Activated effector memory CD4-positive, alpha-beta T cell treated with Interleukin-2 at 50 U/mL for 16 hours (primary cell): ENCODE measurements around the gene PNPO.

Experiments used
- DNase-seq: peaks from one replicate; pipeline ENCODE4 v3.0.0-alpha.2; 2020

Gene PNPO

DNA sequence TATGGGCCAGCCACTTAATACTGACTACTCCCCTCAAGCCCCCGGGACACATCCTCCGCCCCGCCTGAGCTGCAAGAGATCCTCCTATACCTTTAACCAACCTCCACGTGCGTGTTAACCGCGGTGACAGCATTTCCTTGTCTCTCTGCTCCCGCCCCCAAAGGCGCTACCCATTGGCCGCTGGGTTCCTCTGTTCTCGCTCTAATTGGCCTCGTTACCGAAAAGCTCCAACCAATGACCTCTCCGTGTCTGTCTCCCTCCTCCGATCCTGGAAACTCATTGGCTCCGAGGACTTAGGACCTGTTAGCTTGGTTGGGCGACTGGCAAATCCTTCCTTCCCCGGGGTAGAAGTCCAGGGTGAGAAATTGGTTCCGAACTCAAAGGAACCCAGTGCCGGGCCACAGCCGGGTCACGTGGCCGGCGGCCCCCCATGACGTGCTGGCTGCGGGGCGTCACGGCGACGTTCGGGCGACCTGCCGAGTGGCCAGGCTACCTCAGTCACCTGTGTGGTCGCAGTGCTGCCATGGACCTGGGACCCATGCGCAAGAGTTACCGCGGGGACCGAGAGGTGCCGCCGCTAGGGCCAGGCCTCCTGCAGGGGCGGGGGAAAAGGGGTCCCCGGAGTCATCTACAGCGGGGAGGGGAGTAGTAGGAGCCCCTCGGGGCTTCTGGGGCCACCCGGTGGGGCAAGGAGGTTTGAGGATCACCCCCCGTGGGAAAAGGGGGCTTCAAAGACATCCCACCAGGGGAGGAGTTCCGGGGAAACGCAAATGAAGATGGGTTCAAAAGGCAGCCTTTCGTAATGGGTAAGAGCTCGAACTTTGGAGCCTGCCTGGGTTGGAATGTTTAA is at the start of gene PNPO:
Gene PNPO, plus strand, starts transcription at position 326 of the 850 bp plus-strand sequence. Its CDS starts 105 bp downstream, at position 431.
- peak; percentile 89 for DNase-seq

DNA sequence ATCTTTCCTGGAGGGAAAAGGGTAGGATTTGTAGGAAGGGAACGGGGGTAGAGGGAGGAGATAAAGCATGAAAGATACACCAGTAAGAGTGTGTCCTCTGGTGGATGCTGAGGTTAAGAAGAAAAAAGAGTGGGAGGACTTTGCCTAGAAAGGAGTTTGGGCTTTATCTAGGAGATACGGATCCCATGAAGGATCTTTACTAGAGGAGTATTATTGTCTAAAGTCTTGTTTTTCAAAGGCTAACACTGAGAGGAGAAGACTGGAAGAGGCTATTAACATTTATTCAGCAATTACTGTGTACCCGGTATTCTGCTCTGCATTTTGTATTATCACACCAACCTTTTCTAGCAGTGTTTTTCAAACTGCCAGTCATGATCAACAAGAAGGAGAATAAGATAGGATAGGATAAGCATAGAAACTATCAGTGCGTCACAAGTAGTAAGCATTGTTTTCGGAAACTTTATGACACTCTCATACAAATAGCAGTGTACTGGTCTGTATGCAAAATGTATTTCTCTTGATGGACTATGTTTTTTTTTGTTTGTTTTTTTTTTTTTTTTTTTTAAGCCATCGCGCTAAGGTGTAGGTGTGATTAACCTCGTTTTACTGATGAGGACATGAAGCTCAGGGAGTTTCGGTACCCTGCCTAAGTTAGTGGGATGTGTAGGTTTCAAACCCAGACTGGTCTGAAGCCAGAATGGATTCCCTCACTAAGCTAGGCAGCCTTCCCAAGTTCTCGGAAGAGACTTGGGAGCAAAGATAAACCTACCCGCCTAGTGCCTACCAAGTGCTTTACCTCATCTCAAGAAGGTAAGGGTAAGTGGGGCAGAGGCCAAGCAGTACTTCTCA is 46.6 kb upstream of the PNPO start:
- no peak for DNase-seq

DNA sequence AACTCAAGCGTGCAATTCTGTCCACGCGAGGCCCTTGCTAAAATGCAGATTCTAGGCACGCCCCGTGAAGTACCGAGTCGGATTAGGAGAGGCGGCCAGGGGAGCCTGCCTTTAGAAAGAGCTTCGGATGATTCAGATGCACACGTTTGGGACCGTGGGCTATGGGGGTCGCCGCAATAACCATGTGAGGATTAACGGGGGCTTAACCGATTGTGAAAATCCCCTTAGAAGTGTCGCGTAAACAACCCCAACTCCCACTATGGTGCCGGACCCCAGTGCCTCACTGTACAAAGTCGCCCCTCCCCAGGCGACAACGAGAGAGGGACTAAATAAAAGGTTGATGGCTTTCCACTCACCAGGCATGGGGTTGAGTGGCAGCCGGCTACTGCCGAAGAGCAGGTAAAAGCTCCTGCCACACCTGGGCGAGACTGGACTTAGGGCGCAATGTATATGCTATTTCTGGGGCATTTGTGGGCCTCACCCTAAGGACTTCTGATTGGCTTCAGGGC is 46.0 kb upstream of the PNPO start:
- DNase-seq: no peak

DNA sequence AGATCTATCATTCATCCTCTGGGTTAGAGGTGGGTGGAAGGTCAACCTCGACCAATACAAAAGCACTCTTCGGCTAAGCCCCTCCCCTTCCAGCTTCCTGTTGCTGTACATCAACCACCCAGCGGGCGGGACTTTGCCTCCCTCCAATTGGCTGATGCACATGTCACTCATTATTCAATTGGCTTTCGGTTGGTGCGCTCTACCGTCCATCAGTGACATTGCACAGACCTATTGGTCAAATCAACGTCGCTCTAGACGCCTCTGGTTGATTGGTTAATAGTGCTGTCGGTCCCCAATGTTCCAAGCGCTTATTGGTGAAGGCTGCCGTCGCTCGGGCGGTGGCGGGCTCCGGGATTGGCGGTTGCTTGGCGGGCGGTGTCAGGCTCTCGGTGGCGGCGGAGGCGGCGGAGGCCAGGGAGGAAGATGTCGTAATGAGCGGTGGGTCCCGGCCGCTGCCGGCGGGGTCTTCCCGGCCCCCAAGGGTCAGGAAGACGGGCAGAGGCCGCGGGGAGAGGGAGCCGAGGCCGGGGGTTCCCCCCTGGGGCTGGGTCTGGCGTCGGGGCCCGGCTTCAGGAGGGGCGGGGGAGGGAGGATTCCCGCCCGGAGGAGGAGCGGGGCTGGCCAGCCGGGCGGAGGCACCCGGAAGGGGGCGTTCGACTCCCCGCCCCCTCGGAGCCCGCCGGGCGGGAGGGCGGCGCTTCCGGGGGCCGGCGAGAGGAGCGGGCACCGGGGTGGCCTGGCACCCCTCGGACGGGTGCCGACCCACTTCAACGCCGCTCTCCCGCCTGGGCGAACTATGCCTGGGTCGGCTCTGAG is 45.3 kb upstream of the PNPO start, which contains the start of gene SP2:
Gene SP2, plus strand, starts transcription at position 381 of the 816 bp plus-strand sequence. Its CDS starts 51 bp downstream, at position 432.
- DNase-seq: peak; percentile 100

DNA sequence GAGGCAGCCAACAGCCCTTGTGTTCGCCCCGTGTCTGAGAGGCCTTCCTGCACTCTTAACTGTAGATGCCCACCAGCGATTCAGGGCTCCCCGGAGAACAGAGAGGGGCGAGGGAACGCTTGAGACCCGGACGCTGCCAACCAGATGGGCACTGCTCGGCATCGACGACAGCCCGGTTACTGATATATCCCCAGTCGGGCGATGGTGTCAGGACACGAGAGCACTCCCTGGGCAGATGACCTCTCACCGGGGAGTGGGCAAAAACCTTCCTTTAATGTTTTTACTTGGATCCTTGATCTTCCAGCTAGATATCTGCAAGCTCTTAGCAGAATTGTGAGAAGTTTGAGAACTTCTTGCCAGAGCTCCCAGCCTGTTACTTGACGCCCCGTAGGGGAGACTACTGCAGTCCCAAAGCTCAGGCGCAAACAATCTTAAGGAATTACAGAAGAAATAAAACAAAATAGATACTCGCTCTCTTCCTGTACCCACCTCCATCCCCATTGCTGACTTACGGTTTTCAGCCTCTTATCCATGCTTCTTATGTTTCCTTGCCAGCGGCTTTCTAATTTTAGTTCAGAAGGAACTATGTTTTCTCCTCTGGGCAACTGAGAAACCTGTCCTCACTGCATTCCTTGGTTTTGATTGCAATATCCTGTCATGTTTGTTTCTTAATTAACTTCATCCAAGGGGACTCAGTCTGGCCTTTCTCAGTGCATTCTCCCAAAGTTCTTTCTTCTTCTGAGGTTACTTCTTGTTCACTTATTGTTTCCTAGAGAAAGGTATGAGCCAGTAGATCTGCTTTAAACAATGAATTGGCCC is 44.5 kb upstream of the PNPO start:
- DNase-seq: no peak

DNA sequence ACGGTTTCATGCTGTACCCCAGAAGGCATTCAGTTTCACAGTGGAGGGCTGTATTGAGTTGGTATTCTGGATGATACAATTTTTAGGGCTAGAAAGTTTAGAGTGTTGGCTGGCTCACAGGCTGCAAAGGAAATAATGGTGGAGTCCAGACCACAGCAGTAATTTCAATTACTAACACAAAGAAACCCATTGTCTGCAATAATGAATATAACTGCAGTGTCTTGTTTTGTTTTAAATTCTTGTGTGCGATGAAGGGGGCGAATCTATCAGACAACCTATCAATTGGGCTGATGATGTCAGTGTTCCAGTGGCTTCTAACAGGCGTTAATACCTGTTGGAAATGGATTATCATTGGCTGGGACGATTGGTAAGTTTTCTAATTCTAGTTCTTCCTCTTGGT is 43.8 kb upstream of the PNPO start:
- no peak for DNase-seq

DNA sequence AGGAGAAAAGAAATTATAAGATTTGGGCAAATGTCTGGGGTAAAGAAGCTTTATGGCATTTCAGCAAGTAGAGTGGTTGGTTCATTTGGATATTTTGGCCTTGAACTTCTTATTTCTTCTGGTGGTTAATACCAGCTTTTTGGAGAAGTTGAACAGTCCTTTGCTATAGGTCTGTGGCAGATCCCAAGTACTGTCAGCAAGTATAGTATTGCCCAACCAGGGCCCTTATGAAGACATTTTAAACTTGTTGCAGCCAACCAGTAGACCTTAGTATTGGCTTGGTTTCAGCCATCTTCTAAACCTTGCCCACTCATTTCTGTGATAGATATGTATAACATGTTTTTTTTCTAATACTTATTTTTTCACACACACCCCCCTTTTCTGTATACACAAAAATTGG is 43.1 kb upstream of the PNPO start:
- DNase-seq: no peak

DNA sequence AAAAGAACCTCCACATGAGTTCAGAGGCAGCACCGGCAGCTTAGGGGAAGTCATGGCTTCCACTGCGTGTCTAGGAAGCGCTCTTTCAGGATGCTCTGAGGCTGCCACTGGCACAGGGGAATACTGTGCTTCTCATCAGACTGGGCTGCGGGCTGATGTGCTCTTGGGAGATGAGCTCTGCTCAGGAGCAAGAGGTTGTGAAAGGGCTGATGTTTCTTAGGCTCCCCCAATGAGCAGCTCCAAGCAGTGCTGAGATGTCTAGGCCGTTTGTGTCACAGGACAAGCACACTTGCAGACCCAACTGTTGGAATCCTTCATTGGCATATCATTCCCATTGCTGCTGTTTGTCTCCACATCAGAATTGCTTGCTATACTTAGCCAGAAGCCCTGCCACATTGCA is 41.7 kb upstream of the PNPO start:
- no peak for DNase-seq

DNA sequence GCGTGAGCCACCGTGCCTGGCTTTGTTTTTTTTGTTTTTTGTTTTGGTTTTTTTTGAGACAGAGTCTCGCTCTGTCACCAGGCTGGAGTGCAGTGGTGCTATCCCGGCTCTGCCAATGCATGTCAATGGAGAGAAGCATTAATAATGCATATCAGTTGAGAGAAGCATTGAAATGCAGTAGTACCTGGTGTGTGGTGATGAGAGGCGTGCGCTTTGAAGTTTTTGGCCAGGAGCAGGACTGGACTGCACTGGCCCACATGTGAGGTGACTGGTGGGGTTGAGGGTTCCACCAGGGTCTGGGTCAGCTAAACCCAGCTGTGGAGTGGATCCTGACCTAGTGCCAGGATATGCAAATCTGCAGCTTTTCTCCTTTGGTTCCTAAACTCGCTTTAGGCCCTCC is 39.9 kb upstream of the PNPO start:
- no peak for DNase-seq

DNA sequence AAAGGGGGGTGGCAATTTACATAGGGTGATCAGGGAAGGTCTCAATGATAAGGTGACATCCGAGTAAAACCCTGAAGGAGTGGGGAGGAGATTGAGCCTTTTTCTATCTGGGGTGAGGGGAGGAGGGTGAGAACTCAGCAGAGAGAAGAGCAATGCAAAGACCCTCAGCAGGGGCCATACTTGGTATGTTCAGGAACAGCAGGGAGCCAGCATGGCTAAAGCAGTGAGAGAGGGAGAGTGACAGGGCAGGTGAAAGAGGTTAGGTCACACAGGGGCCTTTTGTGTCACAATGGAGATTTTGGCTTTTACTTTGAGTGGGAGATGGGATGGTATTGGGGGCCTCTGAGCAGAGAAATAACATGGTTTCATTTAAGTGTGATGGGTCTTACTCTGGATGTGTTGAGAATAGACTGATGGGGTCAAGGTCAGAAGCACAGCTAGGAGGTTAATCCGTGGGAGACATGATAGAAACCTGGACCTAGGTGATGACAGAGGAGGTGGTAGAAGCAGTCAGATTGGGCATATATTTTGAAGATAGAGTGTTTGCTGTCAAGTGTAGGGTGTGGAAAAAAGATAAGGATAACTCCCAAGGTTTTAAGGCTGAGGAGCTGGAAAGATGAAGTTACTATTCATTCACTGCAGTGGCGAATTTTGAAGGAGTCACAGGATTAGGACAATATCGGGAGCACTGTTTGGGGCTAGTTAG is 39.2 kb upstream of the PNPO start:
- no peak for DNase-seq

DNA sequence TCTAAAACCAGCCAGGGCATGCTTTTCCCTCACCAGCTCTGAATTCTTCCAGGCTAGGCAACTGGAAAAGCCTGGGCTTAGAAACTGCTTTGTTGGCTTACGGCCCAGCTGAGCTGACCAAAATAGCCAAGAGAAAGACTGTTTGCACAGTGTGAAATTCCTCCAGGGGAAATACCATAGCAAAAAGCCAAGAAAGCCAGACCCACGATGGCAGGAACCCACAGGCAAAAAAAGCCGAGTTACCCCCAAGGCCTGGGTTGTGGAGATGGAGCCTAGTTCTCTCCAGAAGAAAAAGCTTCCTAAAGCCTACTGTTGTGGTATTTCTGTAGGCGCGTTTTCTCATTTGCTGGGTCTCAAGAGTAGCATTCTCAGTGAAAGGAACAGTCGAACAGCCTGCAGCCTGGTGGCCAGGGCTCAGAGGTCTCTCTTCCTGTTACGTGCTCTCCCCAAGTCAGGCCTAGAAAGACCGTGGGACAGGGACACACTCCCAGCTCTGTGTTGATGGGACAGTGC is 36.1 kb upstream of the PNPO start:
- DNase-seq: no peak

DNA sequence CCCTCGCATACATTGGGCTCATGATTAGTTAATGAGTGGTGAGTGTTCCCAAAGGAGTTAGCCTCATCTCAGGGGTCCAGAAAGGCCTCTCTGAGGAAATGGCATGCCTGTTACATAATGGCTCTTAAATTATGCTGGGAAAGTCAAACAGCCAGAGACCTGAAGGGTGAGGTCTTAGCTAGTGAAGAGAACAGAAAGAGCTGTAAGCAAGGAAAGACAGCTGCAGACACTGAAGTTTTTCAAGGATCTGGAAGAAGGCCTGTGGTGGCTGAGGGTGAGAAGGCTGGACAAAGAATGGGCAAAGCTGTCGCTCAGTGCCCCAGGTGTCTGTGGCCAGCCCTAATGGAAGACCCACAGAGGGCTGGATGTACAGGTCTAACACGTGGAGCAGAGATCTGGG is 34.9 kb upstream of the PNPO start:
- no peak for DNase-seq

DNA sequence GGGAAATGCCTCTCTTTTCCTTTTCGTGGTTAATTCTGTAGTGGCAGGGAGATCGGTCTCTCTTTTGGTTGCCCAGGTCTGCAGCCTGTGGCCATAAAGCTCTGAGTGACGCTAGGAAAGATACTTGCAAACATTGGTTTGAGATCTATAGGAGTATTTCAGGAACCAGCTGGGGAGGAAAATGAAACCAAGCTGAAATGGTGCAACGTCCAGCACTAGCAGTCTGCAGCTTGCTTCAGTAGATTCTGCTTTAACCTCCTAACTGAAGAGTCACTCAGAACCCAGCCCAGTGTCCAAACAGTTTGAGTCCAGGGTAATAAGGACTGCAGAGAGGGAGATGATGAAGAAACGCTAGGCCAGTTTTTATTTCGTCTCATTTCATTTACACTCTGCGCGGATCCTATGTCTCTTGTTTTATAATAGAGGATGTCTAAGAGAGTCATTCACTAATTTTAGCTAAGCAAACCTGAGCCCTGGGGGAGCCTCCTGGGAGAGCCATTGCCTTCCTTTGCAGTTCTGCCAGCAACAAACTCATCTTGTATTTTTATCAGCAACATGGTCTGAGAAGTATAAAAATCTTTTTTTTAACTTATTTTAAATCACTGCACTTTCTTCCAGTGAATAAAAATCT is 33.3 kb upstream of the PNPO start:
- DNase-seq: no peak

DNA sequence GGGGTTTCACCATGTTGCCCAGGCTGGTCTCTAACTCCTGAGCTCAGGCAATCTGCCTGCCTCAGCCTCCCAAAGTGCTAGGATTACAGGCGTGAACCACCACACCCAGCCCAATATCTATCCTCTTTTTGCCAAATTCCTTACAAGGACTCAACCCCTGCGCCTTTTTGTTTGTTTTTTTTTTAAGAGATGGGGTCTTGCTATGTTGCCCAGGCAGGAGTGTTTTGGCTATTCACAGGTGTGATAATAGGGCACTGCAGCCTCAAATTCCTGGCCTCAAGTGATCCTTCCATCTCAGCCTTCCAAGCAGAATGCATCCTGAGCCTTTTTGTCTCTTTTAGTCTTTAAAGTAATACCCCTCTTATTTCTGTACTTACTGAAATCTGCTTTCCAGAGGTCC is 28.3 kb upstream of the PNPO start:
- DNase-seq: no peak

DNA sequence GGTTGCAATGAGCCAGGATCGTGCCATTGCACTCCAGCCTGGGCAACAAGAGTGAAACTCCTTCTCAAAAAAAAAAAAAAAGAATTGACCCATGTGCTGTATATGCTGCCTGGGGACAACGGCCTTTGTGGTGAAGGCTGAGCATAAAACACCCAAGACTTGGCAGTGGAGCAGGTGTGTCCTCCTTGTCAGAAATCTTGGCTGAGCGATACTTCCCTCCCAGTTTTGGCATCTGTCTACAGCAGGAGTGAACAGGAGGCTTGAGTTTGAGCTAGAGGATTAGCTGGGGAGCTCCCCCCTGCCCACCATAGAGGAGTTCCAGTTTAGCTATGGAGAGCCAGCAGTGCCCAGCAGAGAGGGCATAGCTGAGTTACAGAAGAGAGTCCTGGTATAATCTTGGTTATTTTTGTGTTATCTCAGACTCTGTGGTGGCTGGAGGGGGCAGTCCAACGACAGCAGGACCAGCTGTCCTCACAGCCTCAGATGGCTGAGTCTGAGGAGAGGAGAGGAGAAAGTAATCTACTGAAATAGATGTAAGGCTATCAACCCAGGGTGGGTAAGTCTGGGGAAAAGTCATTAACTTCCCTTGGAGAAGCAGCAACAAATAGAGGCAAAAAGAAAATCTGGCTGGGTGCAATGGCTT is 26.9 kb upstream of the PNPO start:
- no peak for DNase-seq

DNA sequence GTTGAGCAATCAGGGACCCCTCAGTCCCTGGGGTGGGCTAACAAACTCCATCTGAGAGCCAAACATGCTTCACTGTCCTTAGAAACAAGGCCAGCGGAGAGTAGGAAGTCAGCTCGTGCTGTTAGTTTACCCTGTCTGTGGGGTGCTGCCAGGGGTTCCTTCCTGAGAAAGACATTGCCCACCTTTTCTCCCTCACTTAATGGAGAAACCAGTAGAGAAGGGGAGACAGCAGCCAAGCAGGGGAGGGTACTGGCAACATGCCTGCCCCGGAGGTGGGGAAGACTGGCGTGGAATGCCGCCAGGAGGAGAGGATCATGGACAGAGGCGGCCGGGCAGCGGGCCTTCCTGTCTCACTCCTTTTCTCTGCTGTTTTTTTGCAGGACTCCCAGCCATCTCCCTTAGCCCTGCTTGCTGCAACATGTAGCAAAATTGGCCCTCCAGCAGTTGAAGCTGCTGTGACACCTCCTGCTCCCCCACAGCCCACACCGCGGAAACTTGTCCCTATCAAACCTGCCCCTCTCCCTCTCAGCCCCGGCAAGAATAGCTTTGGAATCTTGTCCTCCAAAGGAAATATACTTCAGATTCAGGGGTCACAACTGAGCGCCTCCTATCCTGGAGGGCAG is 25.5 kb upstream of the PNPO start:
- no peak for DNase-seq

DNA sequence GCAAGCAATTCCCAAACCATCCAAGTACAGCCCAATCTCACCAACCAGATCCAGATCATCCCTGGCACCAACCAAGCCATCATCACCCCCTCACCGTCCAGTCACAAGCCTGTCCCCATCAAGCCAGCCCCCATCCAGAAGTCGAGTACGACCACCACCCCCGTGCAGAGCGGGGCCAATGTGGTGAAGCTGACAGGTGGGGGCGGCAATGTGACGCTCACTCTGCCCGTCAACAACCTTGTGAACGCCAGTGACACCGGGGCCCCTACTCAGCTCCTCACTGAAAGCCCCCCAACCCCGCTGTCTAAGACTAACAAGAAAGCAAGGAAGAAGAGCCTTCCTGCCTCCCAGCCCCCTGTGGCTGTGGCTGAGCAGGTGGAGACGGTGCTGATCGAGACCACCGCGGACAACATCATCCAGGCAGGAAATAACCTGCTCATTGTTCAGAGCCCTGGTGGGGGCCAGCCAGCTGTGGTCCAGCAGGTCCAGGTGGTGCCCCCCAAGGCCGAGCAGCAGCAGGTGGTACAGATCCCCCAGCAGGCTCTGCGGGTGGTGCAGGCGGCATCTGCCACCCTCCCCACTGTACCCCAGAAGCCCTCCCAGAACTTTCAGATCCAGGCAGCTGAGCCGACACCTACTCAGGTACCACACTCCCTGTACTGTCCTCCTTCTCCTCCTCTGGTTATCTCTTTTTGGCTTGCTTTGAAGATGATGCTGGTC is 24.7 kb upstream of the PNPO start:
- DNase-seq: no peak

DNA sequence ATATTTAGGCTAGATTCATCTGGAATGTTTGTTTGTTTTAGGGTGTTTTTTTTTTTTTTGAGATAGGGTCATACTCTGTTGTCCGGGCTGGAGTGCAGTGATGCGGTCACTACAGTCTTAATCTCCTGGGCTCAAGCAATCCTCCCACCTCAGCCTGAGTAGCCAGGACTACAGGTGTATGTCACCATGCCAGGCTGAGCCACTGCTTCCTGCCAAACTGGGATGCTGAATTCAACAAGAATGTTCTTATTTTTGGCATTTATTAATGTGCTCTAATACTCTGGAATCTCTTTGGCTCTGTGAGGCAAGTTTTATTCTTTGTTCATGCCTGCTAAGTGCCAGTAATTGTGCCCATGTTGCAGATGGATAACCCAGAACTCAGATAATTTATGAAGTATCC is 23.8 kb upstream of the PNPO start:
- no peak for DNase-seq

DNA sequence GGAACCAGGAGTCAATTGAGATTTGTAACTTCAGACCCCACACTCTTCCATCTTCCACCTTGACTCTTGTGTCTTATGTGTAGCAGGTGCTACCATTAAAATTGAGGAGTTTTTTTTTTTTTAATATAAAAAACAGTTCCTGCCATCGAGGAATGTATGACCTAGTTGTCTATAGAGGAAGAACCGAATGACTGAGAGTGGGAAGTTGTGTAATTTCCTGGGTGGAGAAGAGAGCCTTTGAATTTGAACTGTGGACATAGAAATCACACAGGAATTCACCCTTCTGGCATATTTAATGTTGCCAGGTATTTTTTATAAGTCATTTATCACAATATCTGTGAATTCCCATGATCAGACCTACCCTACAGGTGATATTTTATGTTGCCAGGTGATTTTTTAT is 23.4 kb upstream of the PNPO start:
- DNase-seq: no peak
